AG09309 (cell line): ENCODE data around the gene TECPR2.

ENCODE experiments used
- DNase-seq: peaks from one replicate; pipeline ENCODE4 v3.0.0-alpha.2; 2010; ENCODE audit warnings: low read depth
- H3K4me3 ChIP-seq: 2 replicates; pipeline ENCODE4 v1.5.1; 2011; ENCODE audit warnings: mild to moderate bottlenecking, low read depth, low read length, moderate library complexity; ENCODE audit not compliant: control insufficient read depth
- TF ChIP-seq, protein P1 (sequence below): IDR thresholded peaks from 2 replicates; pipeline ENCODE4 v1.5.1; 2011; ENCODE audit warnings: mild to moderate bottlenecking, low read depth, low read length, inconsistent platforms; ENCODE audit not compliant: insufficient read depth, control insufficient read depth; ENCODE audit errors: missing control alignments

The TECPR2 gene

DNA sequence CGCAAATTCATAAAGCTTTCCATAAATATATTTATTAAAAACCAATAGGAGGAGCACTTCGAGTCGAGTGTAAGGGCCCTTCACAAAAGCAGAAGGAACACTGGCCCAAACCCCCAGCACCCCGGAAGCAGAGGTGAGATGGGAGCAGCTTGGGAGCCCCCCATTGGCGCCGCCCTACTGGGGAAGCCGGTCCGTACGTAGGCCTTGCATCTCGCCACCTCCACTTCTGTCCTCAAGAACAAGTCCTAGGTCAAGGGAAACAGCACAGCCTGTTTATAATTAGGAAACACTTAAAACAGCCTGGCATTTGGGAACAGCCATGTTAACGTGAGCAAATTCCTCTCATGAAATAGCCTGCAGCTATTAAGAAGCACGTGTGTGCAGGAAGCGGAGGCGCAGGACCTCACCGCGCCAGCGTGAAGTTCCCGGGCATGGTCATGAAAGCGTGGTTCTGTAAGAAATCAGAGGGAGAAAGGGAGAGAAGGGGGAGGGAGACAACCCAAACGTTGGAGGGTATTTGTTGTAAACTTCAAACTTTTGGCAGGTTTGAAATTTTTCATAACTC, 139.1 kb downstream of the TECPR2 start:
- DNase-seq, result no peak
- TF ChIP-seq, protein P1, sequence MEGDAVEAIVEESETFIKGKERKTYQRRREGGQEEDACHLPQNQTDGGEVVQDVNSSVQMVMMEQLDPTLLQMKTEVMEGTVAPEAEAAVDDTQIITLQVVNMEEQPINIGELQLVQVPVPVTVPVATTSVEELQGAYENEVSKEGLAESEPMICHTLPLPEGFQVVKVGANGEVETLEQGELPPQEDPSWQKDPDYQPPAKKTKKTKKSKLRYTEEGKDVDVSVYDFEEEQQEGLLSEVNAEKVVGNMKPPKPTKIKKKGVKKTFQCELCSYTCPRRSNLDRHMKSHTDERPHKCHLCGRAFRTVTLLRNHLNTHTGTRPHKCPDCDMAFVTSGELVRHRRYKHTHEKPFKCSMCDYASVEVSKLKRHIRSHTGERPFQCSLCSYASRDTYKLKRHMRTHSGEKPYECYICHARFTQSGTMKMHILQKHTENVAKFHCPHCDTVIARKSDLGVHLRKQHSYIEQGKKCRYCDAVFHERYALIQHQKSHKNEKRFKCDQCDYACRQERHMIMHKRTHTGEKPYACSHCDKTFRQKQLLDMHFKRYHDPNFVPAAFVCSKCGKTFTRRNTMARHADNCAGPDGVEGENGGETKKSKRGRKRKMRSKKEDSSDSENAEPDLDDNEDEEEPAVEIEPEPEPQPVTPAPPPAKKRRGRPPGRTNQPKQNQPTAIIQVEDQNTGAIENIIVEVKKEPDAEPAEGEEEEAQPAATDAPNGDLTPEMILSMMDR, result peak; percentile 8
- no peak overlapping the region for H3K4me3 ChIP-seq

DNA sequence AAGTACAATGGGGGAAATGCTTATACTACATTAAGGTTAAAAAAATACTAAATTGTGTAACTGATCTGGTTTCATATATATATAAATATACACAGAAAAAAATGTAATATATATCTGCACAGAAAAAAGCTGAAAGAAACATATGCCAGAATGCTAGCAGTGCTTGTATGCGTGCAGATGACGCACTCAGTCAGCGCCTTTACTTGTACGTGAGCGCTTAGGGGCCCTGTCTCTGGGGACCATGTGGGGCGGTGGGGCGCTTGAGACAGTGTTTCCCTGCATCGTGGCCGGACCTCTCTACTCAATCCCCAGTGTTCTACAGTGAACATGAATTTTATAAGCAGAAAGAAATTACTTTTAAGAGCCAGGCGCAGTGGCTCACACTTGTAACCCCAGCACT, 139.8 kb downstream of the TECPR2 start:
- TF ChIP-seq, protein P1, result no peak

GRCh38 chr14:102503641-102504327, 141.0 kb downstream of the TECPR2 start:
- TF ChIP-seq, protein P1, result no peak
- H3K4me3 ChIP-seq, result no peak overlapping the region
- DNase-seq, result no peak

More for the DNA sequence above, 139.8 kb downstream of the TECPR2 start:
- no peak overlapping the region for H3K4me3 ChIP-seq
- DNase-seq, result no peak

- DNase-seq, result no peak
- H3K4me3 ChIP-seq, result no peak overlapping the region
- TF ChIP-seq, protein P1, result no peak
Observed at GRCh38 chr14:102504328-102504999, 141.7 kb downstream of the TECPR2 start.

DNA sequence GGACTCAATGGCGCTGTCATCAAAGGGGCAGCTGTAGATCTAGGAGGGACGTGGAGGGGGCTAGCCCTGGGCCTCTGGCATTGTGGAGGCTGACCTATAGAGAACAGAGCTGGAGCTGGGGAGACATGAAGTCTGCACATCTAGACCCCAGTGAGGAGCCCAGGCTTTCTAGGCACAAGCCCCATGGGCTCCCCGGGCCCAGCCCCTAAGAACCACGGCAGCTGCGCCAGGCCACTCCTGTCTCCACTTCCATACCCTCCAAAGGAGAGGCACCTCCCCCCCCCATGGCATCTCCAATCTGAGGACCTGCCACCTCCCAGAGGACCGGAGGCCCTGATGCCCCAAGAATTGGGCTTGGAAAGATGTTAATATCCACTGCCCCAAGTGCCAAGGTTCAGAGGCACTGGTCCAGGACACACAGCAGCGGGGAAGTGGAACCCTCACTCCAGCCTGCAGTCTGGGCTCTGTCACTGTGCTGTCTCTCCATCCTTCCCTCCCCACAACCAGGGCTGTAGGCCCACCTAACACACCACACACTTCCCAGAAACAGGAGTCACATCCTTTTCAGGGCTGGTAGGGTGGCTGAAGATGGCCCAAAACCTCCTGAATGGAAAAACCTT, 142.4 kb downstream of the TECPR2 start:
- TF ChIP-seq, protein P1, result no peak
- no peak for DNase-seq
- H3K4me3 ChIP-seq, result no peak overlapping the region

DNA sequence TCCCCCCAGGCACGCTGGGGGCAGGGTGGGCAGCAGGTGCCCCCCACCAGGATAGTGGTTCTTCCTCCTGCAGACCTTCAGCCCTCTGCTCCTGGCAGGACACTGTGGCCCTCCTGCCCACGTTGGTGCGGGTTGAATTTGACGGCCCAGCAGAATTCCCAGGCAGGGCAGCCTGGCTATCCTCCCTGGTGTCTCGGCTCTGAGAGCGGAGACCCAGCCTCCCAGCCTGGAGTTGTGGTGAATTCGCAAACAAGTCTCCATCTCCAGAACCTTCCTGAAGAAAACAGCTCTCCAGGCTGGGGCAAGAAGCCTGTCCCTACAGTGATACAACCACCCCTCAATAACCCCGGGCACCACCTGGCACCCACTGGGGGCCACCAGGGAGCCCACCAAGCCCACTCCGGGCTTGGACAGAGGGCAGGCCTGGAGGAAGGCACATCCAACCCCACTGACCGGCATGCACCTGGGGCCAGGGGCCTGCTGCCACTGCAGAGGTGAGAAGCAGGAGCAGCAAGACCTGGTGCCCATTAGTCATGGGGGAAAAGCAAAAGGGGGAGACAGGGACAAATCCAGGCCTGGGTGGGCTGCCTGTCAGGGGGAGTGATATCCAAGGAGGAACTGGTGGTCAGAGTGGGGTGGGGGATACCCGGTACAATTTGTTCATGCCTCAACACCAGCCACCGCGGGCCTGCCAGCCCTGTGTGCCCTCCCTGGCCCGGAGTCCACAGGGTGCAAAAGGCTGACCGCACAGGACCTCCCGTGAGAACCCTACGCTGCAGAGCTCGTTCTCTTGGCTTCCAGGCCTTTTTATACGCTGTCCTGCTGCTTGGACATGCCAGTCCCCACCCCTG, 143.3 kb downstream of the TECPR2 start:
- H3K4me3 ChIP-seq, result no peak overlapping the region
- no peak for DNase-seq
- TF ChIP-seq, protein P1, result no peak
